ENCODE data around the gene CPPED1. TPM values are rescaled to one million over a fixed set of nuclear protein-coding genes. Genes with fewer than 3 reads are reported as not detected.

The CPPED1 gene
- total and polyA plus RNA-seq, 2 experiments from 2014 or later, result 27.2 to 28.6 TPM

GRCh38 chr16:12728469-12728868, 75.2 kb downstream of the CPPED1 start:
- Histone ChIP-seq H3K4me3 (no peak overlapping the region), H3K9me3 (ENCODE audit: low read depth) (no peaks in the 10 kb centered on the region), H4K20me1 (ENCODE audit: insufficient read depth, poor library complexity, severe bottlenecking) (no peaks in the 10 kb centered on the region), H3K79me2 (no peaks in the 10 kb centered on the region), H3K36me3 (replicated peaks; ENCODE audit: insufficient read depth, low read depth) (no peaks in the 10 kb centered on the region), H3K4me2 (no peak overlapping the region), H2AFZ (no peak overlapping the region), H3K9me2 (replicated peaks; ENCODE audit: insufficient read depth) (no peaks in the 10 kb centered on the region), H3K4me1 (ENCODE audit: insufficient read depth) (no peaks in the 10 kb centered on the region), H3K27me3 (no peaks in the 10 kb centered on the region), H3K27ac (no peak overlapping the region)
- WGBS (ENCODE audit: low lambda C conversion rate, missing lambda C conversion rate), result 86% methylated on average over 5 of the region's 5 CpGs
- DNase-seq (ENCODE audit: low spot score), result no peak
- TF ChIP-seq EZH2phosphoT487 (IDR thresholded peaks at IDR 0.05; ENCODE audit: low read depth, severe bottlenecking, unreplicated experiment), result no peak
- TF ChIP-seq CTCF (IDR thresholded peaks at IDR 0.05; ENCODE audit: poor library complexity), result no peak
- TF ChIP-seq EZH2 (IDR thresholded peaks at IDR 0.05; ENCODE audit: borderline replicate concordance), result no peak

- H3K4me3 ChIP-seq, result no peak overlapping the region
- no peak overlapping the region for H3K4me2 ChIP-seq
- H4K20me1 ChIP-seq (ENCODE audit: insufficient read depth, poor library complexity, severe bottlenecking), result no peaks in the 10 kb centered on the region
- H3K27ac ChIP-seq, result no peak overlapping the region
- no peak overlapping the region for H2AFZ ChIP-seq
- H3K79me2 ChIP-seq, result no peaks in the 10 kb centered on the region
- TF ChIP-seq EZH2phosphoT487 (IDR thresholded peaks at IDR 0.05; ENCODE audit: low read depth, severe bottlenecking, unreplicated experiment) (no peak), CTCF (IDR thresholded peaks at IDR 0.05; ENCODE audit: poor library complexity) (no peak), EZH2 (IDR thresholded peaks at IDR 0.05; ENCODE audit: borderline replicate concordance) (no peak)
- no peaks in the 10 kb centered on the region for H3K9me3 ChIP-seq (ENCODE audit: low read depth)
- no peak for DNase-seq (ENCODE audit: low spot score)
- H3K36me3 ChIP-seq (replicated peaks; ENCODE audit: insufficient read depth, low read depth), result no peaks in the 10 kb centered on the region
- 92% methylated on average over 8 of the region's 8 CpGs for WGBS (ENCODE audit: low lambda C conversion rate, missing lambda C conversion rate)
- no peaks in the 10 kb centered on the region for H3K27me3 ChIP-seq
- no peaks in the 10 kb centered on the region for H3K4me1 ChIP-seq (ENCODE audit: insufficient read depth)
- H3K9me2 ChIP-seq (replicated peaks; ENCODE audit: insufficient read depth), result no peaks in the 10 kb centered on the region
These were observed 79.5 kb downstream of the CPPED1 start for GRCh38 chr16:12724226-12724625.

GRCh38 chr16:12723681-12724080, 80.0 kb downstream of the CPPED1 start:
- Histone ChIP-seq H3K36me3 (replicated peaks; ENCODE audit: insufficient read depth, low read depth) (no peaks in the 10 kb centered on the region), H3K27ac (no peak overlapping the region), H3K9me3 (ENCODE audit: low read depth) (no peaks in the 10 kb centered on the region), H2AFZ (no peak overlapping the region), H3K4me1 (ENCODE audit: insufficient read depth) (no peaks in the 10 kb centered on the region), H3K4me3 (no peak overlapping the region), H3K79me2 (no peaks in the 10 kb centered on the region), H3K9me2 (replicated peaks; ENCODE audit: insufficient read depth) (no peaks in the 10 kb centered on the region), H3K27me3 (no peaks in the 10 kb centered on the region), H3K4me2 (no peak overlapping the region), H4K20me1 (ENCODE audit: insufficient read depth, poor library complexity, severe bottlenecking) (no peaks in the 10 kb centered on the region)
- WGBS (ENCODE audit: low lambda C conversion rate, missing lambda C conversion rate), result 89% methylated on average over 5 of the region's 5 CpGs
- TF ChIP-seq EZH2phosphoT487 (IDR thresholded peaks at IDR 0.05; ENCODE audit: low read depth, severe bottlenecking, unreplicated experiment) (no peak), EZH2 (IDR thresholded peaks at IDR 0.05; ENCODE audit: borderline replicate concordance) (no peak), CTCF (IDR thresholded peaks at IDR 0.05; ENCODE audit: poor library complexity) (no peak)
- DNase-seq (ENCODE audit: low spot score), result no peak

All from hepatocyte (in vitro differentiated cells).